Activated B cell treated with CpG ODN at 0.5 μM for 24 hours (primary cell): Measurements from ENCODE around the gene HPCA. TPM values are rescaled to one million over a fixed set of nuclear protein-coding genes. Genes with fewer than 3 reads are reported as not detected.

Experiments used
- ATAC-seq: fragments of 200-7000 bp; cut with Tn5 transposase; one replicate; pipeline ENCODE4 v1.10.0; 2021; ENCODE audit warnings: low read depth, mild to moderate bottlenecking, moderate library complexity
- CTCF ChIA-PET: fragments of 350-600 bp; sonication (Branson Sonifier 250); formaldehyde crosslinking; loops from one replicate; lab custom pipeline; 2021; ENCODE audit warnings: antibody characterized with exemption; lab: Charles Lee
- POLR2A ChIA-PET: fragments of 350-600 bp; sonication (Branson Sonifier 250); formaldehyde crosslinking; loops from one replicate; lab custom pipeline; 2021; ENCODE audit warnings: antibody characterized with exemption; lab: Charles Lee
- DNase-seq: peaks from one replicate; pipeline ENCODE4 v3.0.0; 2022
- H3K27ac Mint-ChIP-seq: one replicate; pipeline ENCODE4 v1.8.0; 2020; ENCODE audit warnings: mixed read lengths
- H3K27me3 Mint-ChIP-seq: one replicate; pipeline ENCODE4 v1.8.0; 2021; ENCODE audit warnings: mixed read lengths
- H3K36me3 Mint-ChIP-seq: one replicate; pipeline ENCODE4 v1.8.0; 2021; ENCODE audit warnings: low read depth, mixed read lengths
- H3K4me1 Mint-ChIP-seq: one replicate; pipeline ENCODE4 v1.8.0; 2021; ENCODE audit warnings: mixed read lengths
- H3K4me3 Mint-ChIP-seq: one replicate; pipeline ENCODE4 v1.8.0; 2020; ENCODE audit warnings: mild to moderate bottlenecking, mixed read lengths
- H3K9me3 Mint-ChIP-seq: one replicate; pipeline ENCODE4 v1.8.0; 2020; ENCODE audit warnings: mixed read lengths
- CTCF ChIP-seq: fragments of 200-600 bp; IDR thresholded peaks from one replicate; pipeline ENCODE4 v1.8.0; 2022; ENCODE audit warnings: antibody characterized with exemption, mild to moderate bottlenecking
- intact Hi-C: fragments of 100-400 bp; cut with micrococcal nuclease; formaldehyde crosslinking; loops from one replicate; pipeline ENCODE4 v1.15.1; 2024
- total RNA-seq: library from RNA; stranded (reverse); gene quantifications from 2 replicates; pipeline ENCODE4 v1.2.3, GENCODE V29; 2022

The HPCA gene
- total RNA-seq, 1 donor from 2014 or later = not detected

GRCh38 chr1:32925403-32926162, 39.3 kb downstream of the HPCA start:
- intact Hi-C loops = no loop called here
- TF ChIP-seq CTCF = no peak
- Mint-ChIP-seq H3K4me1 (peaks cover 19% of the 10 kb centered on the region), H3K9me3 (peaks cover 3% of the 10 kb centered on the region), H3K4me3 (peak overlapping the region; percentile 36), H3K27me3 (peaks cover 44% of the 10 kb centered on the region), H3K36me3 (no peaks in the 10 kb centered on the region), H3K27ac (no peak overlapping the region)
- ChIA-PET CTCF (interaction anchor here (1.0 to 1.7 kb wide), 4 partner anchors 82 to 171 kb away, joined by 3 to 14 read pairs (median 6); no protein-coding TSS in a partner anchor), POLR2A (interaction anchor here (0.6 kb wide), 1 partner anchor 35 kb away, joined by 3 read pairs; no protein-coding TSS in a partner anchor)
- ATAC-seq = peak; percentile 47
- no peak for DNase-seq

GRCh38 chr1:32926562-32926961, 40.3 kb downstream of the HPCA start:
- TF ChIP-seq CTCF = no peak
- CTCF ChIA-PET = interaction anchor here (0.7 kb wide), 1 partner anchor 160 kb away, joined by 3 read pairs; no protein-coding TSS in a partner anchor
- ATAC-seq (no peak), DNase-seq (no peak)
- intact Hi-C loops = no loop called here
- Mint-ChIP-seq H3K36me3 (no peaks in the 10 kb centered on the region), H3K9me3 (peaks cover 3% of the 10 kb centered on the region), H3K27ac (no peak overlapping the region), H3K4me1 (peaks cover 19% of the 10 kb centered on the region), H3K4me3 (no peak overlapping the region), H3K27me3 (peaks cover 39% of the 10 kb centered on the region)
- POLR2A ChIA-PET = interaction anchor here (0.6 to 0.8 kb wide), 5 partner anchors 12 to 202 kb away, joined by 3 to 4 read pairs (median 3); no protein-coding TSS in a partner anchor

GRCh38 chr1:32927441-32927840, 41.1 kb downstream of the HPCA start:
- no peak overlapping the region for H3K4me3 Mint-ChIP-seq
- H3K36me3 Mint-ChIP-seq = no peaks in the 10 kb centered on the region
- H3K9me3 Mint-ChIP-seq = peaks cover 3% of the 10 kb centered on the region
- peaks cover 36% of the 10 kb centered on the region for H3K27me3 Mint-ChIP-seq
- peaks cover 19% of the 10 kb centered on the region for H3K4me1 Mint-ChIP-seq
- CTCF ChIA-PET = no interaction called here
- POLR2A ChIA-PET = interaction anchor here (0.8 kb wide), 1 partner anchor 203 kb away, joined by 3 read pairs; no protein-coding TSS in a partner anchor
- TF ChIP-seq CTCF = no peak
- no peak for ATAC-seq
- no peak for DNase-seq
- intact Hi-C loops = no loop called here
- H3K27ac Mint-ChIP-seq = no peak overlapping the region

- intact Hi-C loops = no loop called here
- ATAC-seq (no peak), DNase-seq (no peak)
- Mint-ChIP-seq H3K27me3 (peaks cover 27% of the 10 kb centered on the region), H3K4me1 (peaks cover 19% of the 10 kb centered on the region), H3K9me3 (peaks cover 3% of the 10 kb centered on the region), H3K4me3 (no peak overlapping the region), H3K36me3 (no peaks in the 10 kb centered on the region), H3K27ac (no peak overlapping the region)
- CTCF ChIA-PET = no interaction called here
- POLR2A ChIA-PET = no interaction called here
- no peak for TF ChIP-seq CTCF
These were observed 42.0 kb downstream of the HPCA start for GRCh38 chr1:32928285-32928684.

GRCh38 chr1:32928715-32929114, 42.4 kb downstream of the HPCA start:
- ChIA-PET CTCF (no interaction called here), POLR2A (no interaction called here)
- ATAC-seq (no peak), DNase-seq (no peak)
- no peak overlapping the region for H3K4me3 Mint-ChIP-seq
- H3K4me1 Mint-ChIP-seq = peaks cover 21% of the 10 kb centered on the region
- intact Hi-C loops = no loop called here
- no peak for TF ChIP-seq CTCF
- H3K9me3 Mint-ChIP-seq = peaks cover 3% of the 10 kb centered on the region
- H3K36me3 Mint-ChIP-seq = no peaks in the 10 kb centered on the region
- H3K27me3 Mint-ChIP-seq = peaks cover 23% of the 10 kb centered on the region
- H3K27ac Mint-ChIP-seq = no peak overlapping the region
